Measurements from ENCODE around the gene HDAC4.

The HDAC4 gene

DNA sequence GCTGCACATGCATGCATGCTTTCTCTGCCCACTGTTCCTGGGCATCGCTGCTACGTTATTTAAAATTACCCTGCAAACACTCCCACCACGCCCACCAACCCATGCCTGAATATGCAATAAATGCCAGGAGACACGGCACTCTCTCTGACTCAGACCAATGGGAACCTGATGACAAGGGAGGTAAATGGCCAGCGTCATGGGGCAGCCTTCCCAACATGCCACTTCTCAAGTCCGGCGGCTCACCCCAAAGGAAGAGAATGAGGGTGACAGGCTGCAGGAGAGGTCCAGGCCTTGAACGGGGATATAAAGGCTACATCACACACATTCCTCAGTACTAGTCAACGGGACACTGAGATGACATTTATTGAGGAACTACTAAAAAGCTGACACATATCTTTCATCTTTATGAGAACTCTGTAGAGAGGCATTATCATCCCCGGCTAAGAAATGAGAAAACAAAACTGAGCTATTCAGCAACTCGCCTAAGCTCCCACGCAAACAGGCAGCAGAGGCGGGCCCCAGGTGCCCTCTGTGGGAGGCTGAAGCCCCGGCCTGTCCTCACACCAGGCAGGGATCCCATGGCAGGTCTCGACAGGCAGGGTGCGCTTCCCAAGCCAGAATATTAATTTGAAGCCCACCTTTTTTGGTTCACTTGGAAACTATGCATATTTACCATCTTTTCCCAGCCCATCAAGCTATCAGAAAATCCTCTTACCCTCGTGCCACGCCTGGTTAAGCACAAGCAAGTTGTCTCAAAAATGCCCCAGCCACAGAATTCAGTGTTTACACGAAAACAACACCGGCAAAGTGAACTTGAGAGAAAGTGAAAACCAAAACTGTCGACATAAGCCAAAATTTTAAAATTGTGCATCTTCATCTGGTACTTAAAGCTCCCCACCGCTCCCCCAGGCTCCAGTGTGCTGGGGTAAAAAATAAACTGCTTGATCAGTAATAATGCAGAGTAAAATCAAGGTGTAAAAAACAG is 166.3 kb downstream of the HDAC4 start:
- no peak for DNase-seq (ENCODE audit: low spot score)

DNA sequence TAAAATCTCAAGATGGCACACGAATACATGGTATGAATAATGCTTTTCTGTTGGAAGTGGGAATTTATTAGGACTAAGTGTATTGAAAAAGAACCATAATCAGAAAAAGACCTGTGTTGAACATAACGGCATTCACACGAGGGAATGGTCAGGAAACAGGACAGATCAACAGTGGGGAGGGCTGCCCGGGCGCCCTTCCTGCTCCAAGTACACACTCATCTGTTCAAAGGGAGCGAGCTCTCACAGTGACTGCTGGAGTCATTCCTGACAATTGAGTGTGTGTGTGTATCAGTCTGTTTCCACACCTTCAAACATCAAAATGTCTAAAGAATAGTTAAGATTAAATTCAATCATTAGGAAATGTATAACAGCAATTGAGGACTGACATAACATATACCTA is 167.2 kb downstream of the HDAC4 start:
- DNase-seq (ENCODE audit: low spot score), result no peak

DNA sequence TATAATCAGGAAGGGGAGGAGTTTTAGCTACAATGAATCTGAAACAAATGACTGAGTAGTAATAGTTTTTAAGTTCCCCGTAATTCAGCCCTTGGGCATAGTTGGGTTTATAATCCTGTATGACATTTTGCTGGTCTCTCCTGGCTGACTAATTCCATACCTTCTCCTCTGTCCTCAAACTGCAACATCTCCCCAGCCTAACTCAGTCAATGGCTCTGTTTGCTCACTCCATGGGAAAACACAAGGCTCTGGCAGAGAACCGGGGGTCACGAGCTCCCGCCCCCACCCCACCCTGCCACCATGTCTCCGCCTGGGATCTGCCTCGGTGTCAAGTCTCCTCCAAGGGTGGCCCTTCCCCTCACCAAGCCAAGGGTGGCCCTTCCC is 168.6 kb downstream of the HDAC4 start:
- DNase-seq (ENCODE audit: low spot score), result no peak

DNA sequence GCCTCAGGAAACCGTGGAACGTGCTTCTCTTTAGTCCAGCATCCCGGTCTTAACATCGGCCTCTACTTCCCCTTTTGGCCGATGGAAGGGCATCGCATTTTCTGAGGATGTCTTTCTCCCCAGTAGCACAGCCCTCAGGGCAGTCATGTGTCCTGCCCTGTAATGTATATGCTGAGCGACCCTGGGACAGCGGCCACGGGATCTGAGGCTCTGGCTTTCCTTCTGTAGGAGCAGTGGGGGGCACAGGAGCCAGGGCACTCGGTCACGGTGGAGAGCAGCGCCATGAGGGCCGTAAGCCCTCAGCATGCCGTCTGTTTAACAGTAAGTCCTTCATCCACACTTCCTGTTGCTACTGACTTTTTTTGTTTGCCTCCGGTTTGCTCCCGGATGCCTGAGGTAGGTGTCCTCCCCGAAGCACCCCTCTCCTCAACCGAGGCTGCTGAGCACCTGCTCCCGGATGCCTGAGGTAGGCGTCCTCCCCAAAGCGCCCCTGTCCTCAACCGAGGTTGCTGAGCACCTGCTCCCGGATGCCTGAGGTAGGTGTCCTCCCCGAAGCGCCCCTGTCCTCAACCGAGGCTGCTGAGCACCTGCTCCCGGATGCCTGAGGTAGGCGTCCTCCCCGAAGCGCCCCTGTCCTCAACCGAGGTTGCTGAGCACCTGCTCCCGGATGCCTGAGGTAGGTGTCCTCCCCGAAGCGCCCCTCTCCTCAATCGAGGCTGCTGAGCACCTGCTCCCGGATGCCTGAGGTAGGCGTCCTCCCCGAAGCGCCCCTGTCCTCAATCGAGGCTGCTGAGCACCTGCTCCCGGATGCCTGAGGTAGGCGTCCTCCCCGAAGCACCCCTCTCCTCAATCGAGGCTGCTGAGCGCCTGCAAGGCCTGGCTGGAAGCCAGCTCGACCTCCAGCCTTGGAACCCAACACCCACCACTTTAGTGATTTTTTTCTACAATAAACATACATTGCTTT is 169.3 kb downstream of the HDAC4 start:
- DNase-seq (ENCODE audit: low spot score), result no peak

DNA sequence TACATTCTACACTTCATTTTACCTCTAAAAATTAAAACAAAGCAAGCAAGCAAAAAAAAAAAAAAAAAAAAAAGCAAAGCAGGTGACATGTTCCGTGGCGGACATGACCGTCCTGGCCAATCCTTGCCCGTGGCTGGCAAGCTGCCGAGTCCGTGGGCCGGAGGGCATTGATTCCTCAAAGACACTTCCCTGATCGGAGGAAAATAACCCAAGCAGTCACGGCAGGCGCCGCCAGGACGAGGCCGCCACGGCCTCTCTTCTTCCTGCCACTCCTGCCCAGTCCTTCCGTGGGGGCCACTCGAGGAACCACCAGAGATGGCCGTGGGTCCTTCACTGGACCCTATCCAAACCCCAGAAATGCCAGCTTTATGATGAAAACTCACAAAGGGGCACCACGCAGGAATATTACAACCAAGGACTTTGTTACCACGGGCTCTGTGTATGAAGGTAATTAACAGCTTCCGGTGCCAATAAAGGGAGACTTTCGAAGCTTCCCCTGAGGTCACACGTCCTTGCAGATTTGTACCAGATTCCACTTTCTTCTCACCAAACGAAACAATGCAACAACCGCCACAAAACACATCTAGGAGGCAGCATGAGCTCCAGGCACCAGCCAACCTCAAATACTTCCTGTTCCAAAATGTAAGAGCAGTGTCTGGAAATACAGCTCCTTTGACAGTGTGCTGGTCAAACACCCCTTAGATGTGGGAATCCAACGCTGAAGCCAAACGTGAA is 170.3 kb downstream of the HDAC4 start:
- no peak for DNase-seq (ENCODE audit: low spot score)

DNA sequence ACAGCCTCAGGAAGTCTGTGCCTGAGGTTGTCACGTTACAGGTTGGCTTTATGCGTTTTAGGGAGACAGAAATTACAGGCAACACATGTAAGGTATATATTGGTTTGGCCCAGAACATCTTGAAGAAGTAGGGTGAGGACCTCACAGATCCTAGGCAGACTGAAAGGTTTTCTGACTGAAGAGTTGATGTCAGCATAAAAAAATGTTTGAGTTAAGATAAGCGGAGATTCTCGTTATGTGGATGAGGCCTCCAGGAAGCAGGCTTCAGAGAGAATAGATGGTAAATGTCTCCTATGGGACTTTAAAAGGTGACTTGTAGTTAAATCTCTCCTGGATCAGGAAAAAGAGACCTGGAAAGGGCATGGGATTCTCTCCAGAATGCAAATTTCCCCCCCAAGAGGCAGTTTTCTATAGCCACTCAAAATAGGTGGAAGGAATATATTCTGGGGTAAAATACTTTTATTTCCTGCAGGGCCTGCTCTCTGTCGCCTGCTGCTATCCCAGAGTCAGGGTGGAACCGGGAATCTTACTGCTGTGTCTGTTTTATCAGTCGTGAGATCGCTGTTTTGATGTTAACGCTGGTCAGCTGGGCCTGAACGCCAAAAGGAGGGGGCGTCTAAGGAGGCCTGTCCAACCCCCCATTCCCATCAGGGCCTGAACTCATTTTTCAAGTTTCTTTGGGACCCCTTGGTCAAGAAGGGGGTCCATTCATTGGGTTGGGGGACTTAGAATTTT is 171.1 kb downstream of the HDAC4 start:
- no peak for DNase-seq (ENCODE audit: low spot score)

DNA sequence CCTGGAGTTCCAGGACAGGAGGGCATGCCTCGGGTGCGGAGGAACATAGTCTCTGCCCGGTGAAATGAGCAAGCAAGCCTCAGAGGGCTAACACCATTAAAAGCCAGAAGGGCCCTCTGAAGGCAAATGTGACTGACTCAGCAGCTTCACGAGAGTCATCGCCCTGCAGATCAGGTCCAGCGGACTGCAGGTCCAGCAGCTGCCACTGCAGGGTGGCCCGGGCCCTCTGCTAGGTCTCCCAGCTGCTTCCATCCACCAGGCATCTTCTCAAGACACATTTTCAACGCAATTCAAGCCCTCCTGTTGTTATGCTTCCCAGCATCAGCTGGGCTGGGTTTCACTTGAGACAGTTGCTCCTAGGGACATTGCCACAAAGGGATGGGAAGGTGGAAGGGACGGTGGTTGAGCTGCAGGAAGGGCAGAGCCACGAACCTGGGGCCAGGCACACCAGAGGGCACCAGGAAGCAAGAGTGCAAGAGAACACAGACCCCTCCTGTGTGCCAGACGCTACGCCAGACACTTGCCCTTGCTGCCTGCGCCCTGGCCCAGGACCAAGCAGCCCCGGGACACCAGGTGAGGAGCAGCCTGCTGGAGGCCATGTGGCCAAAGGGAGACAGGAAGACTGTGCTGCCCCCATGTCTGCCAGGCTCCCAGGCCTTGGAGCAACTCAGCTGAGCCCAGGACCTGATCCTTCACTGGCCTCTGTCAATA is 173.0 kb downstream of the HDAC4 start:
- DNase-seq (ENCODE audit: low spot score), result peak; percentile 63

DNA sequence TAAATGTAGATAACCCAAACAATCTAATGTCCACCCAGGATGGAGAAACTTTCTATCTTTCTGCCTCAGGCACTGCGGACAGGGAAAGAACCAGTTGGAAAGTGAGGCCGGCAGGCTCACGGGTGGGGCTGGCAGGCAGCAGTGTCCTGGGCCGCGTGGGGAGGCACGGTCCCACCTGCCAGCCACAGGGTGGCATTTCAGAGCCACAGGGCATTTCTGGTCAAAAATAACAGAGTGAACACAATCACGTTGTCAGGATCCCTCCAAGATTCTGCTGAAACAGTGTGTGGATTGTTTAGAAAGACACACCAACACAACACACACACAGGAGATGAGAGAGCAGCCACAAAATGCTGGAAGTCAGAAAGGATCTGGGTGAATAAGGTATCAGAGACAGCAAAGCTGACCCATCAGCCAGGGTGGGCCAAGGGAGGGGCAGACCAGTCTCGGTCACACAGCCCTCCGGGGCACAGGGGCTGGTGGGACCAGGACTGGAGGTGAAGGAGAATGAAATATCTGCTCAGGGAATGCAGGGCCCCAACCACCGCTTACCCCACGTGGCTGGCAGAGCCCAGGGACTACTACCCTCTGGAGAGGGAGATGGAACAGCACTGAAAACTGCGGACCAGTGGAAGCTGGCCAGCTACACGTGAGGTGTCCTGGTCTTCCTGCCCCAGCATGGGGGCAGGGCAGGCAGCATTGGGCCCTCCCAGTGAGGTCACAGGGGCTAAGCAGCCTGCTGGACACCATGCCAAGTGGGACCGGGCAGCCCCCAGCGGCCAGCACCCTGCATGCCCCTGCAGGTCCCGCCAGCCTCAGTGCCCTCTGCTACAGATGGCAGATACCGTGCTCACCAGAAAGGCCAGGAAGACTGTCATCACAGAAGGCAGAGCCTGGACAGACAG is 173.9 kb downstream of the HDAC4 start:
- no peak for DNase-seq (ENCODE audit: low spot score)

DNA sequence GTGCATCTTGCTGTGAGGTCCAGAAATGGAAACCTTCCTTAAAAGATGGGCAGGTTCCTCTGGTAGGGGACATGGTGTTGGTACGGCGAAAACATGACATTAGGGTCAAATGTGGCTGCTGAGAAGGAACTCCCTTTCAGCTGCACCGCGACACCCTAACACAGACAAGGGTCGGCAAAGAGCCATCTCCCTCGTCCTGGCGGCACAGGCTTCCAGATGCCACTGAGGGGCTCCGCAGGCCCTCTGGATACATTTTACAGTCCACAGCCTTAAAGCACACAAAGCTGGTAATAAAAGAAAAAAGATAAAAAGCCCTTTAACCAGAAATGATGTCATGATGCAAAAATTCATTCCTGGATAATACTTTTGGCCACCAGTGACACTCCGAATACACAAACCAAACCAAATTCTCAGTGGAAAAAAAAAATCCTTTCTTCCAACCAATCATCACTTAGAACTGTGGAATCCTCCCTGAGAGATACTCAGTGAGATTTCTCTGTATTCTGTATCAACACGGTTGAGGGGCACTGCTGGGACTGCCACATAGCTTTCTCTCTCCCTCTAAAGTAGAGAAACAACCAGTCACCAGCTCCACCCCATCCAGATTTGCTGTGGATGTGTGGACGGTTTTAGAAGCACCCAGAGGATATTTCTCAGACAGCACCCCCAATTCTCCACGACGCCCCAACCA is 174.8 kb downstream of the HDAC4 start:
- peak; percentile 78 for DNase-seq (ENCODE audit: low spot score)

DNA sequence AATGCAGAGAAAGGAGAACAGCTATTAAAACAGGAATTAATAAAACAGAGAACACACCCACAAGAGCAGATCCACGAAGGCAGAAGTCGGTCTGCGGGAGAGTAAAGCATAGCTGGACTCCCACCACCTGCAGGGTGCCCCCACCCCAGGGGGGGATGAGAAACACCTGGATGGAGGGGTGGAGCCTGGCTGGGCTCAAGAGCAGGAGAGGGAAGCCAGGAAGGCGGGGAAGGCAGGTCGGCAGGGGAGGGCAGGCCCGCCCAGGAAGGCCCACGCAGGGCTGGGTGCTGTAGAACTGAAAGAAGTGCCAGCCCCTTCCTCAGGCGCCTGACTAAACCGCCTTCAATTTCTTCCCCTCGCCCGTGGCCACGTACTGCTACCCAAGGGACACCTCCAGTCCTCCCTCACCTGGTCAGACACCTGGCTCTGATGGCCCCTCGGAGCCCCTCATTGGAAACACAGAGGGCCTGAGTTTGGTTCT is 175.4 kb downstream of the HDAC4 start:
- DNase-seq (ENCODE audit: low spot score), result no peak

DNA sequence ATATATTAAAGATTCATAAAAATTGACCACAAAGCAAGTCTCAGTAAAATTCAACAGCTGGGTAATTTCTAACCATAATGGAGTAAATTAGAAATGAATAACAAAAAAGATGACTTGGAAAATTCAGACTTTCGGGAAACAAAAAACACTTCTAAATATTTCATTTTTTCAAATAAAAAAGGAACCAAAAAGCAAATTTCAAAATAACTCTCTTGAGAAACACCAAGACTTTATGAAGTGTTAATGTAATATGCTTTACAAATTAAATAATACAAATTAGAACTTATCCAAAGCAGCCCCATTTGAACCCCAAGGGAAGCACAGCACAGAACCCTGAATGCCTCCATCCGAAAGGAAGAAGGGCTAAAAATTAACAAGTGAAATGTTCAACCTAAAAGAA is 175.9 kb downstream of the HDAC4 start:
- DNase-seq (ENCODE audit: low spot score), result no peak

DNA sequence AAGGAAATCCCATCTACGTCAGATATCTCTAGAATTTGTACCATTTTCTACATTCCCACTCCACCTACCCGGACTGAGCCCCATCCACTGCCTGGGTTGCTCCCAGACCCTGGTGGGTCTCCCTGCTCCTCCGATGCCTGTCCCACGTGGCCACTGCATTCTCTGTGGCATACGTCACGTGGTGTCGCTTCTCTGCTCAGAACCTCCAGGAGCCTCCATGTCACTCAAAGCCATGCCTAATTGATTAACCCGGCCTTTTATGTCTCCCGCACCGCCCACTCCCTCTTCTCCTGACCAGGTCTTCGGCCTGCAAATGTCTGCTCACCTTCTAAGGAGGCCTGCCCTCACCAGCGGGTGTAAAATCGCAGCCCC is 176.6 kb downstream of the HDAC4 start:
- no peak for DNase-seq (ENCODE audit: low spot score)

DNA sequence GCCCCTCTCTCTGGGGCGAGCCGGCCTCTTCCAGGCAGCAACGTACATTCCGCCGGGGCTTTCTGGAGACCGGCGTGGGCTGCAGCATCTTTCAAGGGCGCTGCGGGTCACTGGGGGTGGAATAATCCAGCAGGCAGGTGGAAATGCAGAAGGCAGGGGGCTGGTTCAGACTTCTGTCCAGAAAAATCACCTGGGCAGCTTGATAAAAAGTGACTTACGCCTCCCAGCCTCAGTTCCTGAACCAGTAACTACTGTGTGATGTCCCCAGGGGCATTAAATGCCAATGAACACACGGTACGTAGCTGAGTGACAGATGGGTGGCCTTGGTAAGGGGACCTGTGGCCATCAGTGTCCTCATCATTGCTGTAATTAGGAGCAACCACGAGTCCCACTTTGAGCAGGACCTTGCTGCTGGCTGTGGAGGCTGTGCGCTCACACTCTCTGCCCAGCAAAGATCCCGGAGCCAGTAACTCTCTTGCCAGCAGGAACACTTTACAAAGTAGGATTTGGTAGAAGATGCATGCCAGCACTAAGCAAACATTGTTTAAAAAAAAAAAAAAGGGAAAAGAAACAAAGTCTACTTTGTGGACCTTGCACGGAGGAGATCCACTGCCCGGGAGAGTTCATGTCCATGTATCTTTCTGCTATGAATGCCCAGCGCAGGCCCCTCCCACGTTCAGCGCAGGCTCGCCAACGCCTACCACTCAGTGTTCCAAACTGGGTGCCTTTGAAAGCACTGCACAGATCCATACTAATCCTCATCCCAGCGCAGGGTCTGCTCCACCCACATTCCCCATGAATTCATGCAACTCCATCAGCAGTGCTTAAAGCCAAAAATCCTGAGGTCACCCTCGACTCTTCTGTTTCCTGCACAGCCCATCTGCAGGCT is 177.3 kb downstream of the HDAC4 start:
- peak; percentile 79 for DNase-seq (ENCODE audit: low spot score)

DNA sequence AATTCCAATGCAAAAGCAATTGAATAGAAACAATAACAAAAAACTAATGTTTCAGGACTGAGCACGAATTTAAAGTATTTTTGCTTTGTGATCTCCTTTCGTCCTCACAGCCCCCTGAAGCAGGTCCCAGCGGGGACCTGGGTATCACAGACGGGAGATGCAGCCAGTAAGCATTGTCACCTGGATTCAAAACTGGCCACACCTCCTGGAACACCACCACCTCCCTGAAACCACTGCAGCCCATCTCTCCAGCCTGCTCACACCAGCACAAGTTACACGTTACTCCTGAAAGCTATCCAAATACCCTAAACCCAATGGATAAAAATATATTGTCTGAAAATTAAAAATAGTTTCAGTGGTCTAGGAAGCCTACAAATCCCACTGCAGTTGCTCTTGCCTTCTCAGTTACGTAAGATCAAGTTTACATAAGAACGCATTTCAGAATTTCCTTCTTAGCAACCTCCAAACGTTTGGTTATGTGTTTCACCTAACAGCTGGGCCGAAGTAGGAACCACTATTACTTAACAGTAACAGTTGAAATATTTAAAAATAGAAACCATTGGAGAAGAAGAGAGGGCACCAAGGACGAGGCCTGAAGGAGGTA is 178.0 kb downstream of the HDAC4 start:
- DNase-seq (ENCODE audit: low spot score), result no peak

DNA sequence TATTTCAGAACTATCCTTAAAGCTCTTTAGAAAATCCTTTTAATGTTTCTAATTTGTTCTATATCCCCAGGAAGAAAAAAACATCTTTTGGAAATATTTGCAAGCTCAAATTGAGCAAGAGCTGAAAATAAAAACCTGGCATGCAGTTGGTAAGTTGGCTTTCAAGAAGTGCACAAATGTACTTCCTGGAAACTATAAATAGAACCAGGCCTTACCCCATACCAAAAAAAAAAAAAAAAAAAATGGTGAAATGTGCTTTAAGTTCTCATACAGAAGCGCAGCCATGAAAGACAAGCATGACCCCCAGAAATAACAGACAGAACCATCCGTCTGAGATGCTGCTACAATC is 178.5 kb downstream of the HDAC4 start:
- peak; percentile 43 for DNase-seq (ENCODE audit: low spot score)

DNA sequence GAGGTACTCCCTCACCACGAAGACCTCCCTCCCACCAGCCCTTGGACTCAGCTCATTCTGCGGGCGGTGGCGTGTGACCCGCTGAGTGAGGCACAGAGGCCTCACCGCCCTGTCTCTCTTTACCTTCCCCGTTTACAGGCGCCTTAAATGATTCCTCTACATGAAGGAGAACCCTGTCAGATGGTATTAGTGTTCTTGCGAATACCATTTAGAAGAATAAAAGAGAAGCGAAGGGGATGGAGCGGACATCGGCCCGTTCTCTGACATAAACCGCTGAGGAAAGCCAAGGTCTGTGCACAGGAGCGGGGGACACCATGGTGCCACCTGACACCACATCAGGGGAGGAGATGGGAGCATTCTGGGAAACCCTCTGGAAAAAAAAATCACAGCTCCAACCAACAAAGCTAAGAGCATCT is 179.8 kb downstream of the HDAC4 start:
- no peak for DNase-seq (ENCODE audit: low spot score)

DNA sequence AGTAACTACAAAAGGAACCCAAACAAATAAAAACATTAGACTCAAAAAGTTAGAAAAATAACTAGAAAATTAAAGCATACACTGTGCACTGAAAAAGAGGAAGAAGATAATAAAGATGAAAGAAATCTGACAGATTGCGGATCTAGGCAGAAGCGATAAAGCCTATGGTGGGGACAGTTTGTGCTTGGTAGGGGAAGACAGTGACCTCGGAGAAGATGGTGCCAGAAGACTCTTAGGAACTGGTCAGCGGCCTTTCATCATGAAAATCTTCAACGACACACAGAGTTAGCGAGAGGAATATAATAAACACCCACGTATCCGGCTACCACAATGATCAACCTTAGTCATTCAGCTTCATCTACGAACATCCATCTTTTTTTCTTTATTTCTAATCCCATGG is 180.5 kb downstream of the HDAC4 start:
- no peak for DNase-seq (ENCODE audit: low spot score)
